ENCODE results near the gene TMC5.
A peak's percentile ranks its signal among the peaks of the same experiment; 100 is the strongest.

TMC5 gene

GRCh38 chr16:19418200-19418599, 517 bp downstream of the TMC5 start:
- TF ChIP-seq POLR2A (IDR thresholded peaks at IDR 0.05; ENCODE audit: low read depth, low read length): no peak
- no peak for FAIRE-seq

GRCh38 chr16:19419698-19420075, 2.0 kb downstream of the TMC5 start:
- TF ChIP-seq POLR2A (IDR thresholded peaks at IDR 0.05; ENCODE audit: low read depth, low read length): no peak
- DNase-seq (ENCODE audit: insufficient read length, low spot score) (peak; percentile 31), FAIRE-seq (no peak)

More at GRCh38 chr16:19418200-19418599, 517 bp downstream of the TMC5 start:
- DNase-seq (ENCODE audit: insufficient read length, low spot score): no peak

GRCh38 chr16:19424478-19424877, 6.8 kb downstream of the TMC5 start:
- TF ChIP-seq POLR2A (IDR thresholded peaks at IDR 0.05; ENCODE audit: low read depth, low read length): no peak
- FAIRE-seq: no peak
- no peak for DNase-seq (ENCODE audit: insufficient read length, low spot score)

GRCh38 chr16:19430345-19430744, 12.7 kb downstream of the TMC5 start:
- TF ChIP-seq POLR2A (IDR thresholded peaks at IDR 0.05; ENCODE audit: low read depth, low read length): no peak
- FAIRE-seq: no peak
- no peak for DNase-seq (ENCODE audit: insufficient read length, low spot score)

- TF ChIP-seq POLR2A (IDR thresholded peaks at IDR 0.05; ENCODE audit: low read depth, low read length): no peak
- DNase-seq (ENCODE audit: insufficient read length, low spot score) (no peak), FAIRE-seq (no peak)
Measured at GRCh38 chr16:19431636-19432340, 14.1 kb downstream of the TMC5 start.

- FAIRE-seq (no peak), DNase-seq (ENCODE audit: insufficient read length, low spot score) (no peak)
- TF ChIP-seq POLR2A (IDR thresholded peaks at IDR 0.05; ENCODE audit: low read depth, low read length): no peak
Measured at GRCh38 chr16:19432429-19432828, 14.7 kb downstream of the TMC5 start.

GRCh38 chr16:19434584-19434983, 16.9 kb downstream of the TMC5 start:
- FAIRE-seq (no peak), DNase-seq (ENCODE audit: insufficient read length, low spot score) (no peak)
- no peak for TF ChIP-seq POLR2A (IDR thresholded peaks at IDR 0.05; ENCODE audit: low read depth, low read length)

GRCh38 chr16:19436540-19436939, 18.9 kb downstream of the TMC5 start:
- FAIRE-seq: no peak
- no peak for DNase-seq (ENCODE audit: insufficient read length, low spot score)
- no peak for TF ChIP-seq POLR2A (IDR thresholded peaks at IDR 0.05; ENCODE audit: low read depth, low read length)

GRCh38 chr16:19437280-19437679, 19.6 kb downstream of the TMC5 start:
- DNase-seq (ENCODE audit: insufficient read length, low spot score) (no peak), FAIRE-seq (no peak)
- no peak for TF ChIP-seq POLR2A (IDR thresholded peaks at IDR 0.05; ENCODE audit: low read depth, low read length)

- DNase-seq (ENCODE audit: insufficient read length, low spot score) (no peak), FAIRE-seq (no peak)
- TF ChIP-seq POLR2A (IDR thresholded peaks at IDR 0.05; ENCODE audit: low read depth, low read length): no peak
Measured at GRCh38 chr16:19438739-19439138, 21.1 kb downstream of the TMC5 start.

- TF ChIP-seq POLR2A (IDR thresholded peaks at IDR 0.05; ENCODE audit: low read depth, low read length): no peak
- DNase-seq (ENCODE audit: insufficient read length, low spot score): no peak
- FAIRE-seq: no peak
Measured at GRCh38 chr16:19439483-19439882, 21.8 kb downstream of the TMC5 start.

GRCh38 chr16:19443659-19444058, 26.0 kb downstream of the TMC5 start:
- FAIRE-seq: no peak
- no peak for DNase-seq (ENCODE audit: insufficient read length, low spot score)
- no peak for TF ChIP-seq POLR2A (IDR thresholded peaks at IDR 0.05; ENCODE audit: low read depth, low read length)

- TF ChIP-seq POLR2A (IDR thresholded peaks at IDR 0.05; ENCODE audit: low read depth, low read length): no peak
- no peak for DNase-seq (ENCODE audit: insufficient read length, low spot score)
- no peak for FAIRE-seq
Measured at GRCh38 chr16:19446300-19446846, 28.7 kb downstream of the TMC5 start.

- TF ChIP-seq POLR2A (IDR thresholded peaks at IDR 0.05; ENCODE audit: low read depth, low read length): no peak
- FAIRE-seq: no peak
- DNase-seq (ENCODE audit: insufficient read length, low spot score): no peak
Measured at GRCh38 chr16:19446886-19447285, 29.2 kb downstream of the TMC5 start.

- no peak for DNase-seq (ENCODE audit: insufficient read length, low spot score)
- TF ChIP-seq POLR2A (IDR thresholded peaks at IDR 0.05; ENCODE audit: low read depth, low read length): no peak
- FAIRE-seq: no peak
Measured at GRCh38 chr16:19450186-19450585, 32.5 kb downstream of the TMC5 start.

Data from H54 (cell line).